Fibroblast of peridontal ligament (primary cell): ENCODE data around the gene PRKCQ.
"Not testable (repeated sequence)": the region's sequence is repeated elsewhere in the genome, so short reads cannot be mapped to it uniquely, and the experiment has no call there.

ENCODE experiments used
- DNase-seq: peaks from one replicate; pipeline ENCODE4 v3.0.0-alpha.2; 2010; ENCODE audit errors: extremely low read depth

PRKCQ gene

DNA sequence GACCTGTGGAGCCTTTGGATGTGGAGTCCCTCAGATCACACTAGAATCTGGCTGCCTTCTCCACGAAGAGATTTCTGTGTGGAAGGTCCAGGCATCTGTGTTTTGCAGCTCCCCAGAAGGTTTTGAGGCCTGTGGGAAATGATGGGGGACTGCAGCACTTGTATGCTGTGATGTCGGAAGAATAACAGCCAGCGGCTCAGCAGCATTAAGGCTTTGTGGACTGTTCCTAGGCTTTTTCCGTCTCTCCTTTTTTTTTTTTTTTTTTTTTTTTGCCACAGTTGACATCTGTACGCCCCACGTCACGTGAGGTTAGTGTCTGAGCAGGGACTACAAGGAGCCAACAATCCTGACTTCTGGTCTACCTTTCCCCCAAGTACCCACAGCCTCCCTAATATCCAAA, 196.0 kb downstream of the PRKCQ start:
- DNase-seq, result no peak

DNA sequence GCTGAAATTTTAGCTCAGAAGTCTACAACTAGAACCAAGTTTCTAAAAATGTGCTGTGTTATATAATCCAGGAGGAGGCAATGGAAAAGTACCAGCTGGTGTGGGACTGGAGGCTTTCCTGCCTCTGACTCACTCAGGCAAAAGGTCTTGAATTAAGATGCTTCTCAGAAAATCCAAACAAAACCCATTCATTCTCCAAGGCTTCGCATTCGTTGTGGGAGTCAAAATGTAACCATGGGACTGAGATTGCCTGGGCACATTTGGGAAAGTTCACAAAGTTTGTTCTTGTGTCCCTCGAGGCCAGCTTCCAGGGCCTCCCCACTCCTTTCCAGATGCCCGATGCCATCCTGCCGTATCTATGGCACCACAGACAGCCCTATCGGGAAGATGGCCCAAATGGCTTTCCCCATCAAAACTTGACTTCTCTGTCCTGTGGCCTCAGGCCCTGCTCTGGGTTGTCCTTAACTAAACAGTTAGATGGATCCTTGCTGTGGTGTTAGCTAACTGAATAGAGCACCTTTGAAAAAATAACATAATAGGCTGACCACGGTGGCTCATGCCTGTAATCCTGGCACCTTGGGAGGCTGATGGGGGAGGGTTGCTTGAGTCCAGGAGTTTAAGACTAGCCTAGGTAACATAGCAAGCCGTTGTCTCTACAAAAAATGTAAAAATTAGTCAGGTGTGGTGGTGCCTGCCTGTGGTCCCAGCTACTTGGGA, 196.8 kb downstream of the PRKCQ start:
- peak; percentile 65 for DNase-seq

DNA sequence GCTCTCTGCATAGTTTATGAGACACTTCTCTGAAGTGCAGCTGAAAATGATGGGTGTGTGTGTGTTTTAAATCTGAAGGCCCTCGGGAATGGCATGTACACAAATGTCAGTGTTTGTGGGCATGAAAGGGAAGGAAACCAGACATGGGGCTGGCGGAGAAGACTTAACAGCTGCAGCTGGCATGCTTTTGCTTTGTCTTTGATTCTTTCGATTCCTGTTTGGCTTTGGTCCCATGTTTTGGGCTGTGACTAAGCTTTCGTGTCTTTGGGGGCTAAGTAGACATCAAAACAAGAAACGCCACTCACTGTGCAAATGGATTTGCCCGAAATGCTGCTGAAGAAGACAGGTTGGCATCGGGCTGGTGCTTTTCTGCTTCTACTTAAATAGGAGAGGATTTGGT, 198.0 kb downstream of the PRKCQ start:
- DNase-seq, result peak; percentile 42

DNA sequence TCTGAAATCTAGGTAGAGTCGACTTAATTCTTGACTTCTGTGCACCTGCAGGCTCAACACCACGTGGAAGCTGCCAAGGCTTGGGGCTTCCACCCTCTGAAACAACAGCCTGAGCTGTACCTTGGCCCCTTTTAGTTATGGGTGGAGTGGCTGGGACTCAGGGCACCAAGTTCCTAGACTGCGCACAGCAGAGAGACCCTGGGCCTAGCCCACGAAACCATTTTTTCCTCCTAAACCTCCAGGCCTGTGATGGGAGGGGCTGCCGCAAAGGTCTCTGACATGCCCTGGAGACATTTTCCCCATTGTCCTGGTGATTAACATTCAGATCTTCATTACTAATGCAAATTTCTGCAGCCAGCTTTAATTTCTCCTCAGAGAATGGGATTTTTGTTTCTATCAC, 199.6 kb downstream of the PRKCQ start:
- not testable (repeated sequence) for DNase-seq

DNA sequence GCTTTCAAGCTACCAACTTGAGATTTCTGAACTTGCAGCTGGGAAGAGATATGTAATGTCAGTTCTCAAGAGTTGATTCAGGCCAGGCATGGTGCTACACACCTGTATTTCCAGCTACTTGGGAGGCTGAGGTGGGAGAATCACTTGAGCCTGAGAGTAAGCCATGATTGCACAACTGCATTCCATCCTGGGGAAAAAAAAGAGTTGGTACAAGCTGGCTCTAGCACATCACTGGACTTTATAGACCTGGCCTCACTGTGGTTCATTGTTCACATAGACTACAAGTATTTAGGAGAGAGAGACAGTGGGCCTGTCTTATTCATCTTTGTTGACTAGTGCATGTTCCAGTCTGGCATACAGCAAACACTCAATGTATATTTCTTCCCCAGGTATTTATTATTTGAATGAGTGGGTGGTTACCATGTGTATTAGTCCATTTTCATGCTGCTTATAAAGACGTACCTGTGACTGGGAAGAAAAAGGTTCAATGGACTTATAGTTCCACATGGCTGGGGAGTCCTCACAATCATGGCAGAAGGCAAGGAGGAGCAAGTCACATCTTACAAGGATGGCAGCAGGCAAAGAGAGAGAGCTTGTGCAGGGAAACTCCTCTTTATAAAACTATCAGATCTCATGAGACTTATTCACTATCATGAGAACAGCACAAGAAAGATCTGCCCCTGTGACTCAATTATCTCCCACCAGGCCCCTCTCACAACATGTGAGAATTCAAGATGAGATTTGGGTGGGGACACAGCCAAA, 200.9 kb downstream of the PRKCQ start:
- DNase-seq, result no peak
